SK-N-SH treated with all-trans-retinoic acid at 6 μM for 48 hours (cell line): Measurements from ENCODE around the gene BAX.

Experiments
- ARNTL ChIP-seq: fragments of 450-650 bp; formaldehyde crosslinking; IDR thresholded peaks from 2 replicates; pipeline ENCODE4 v1.5.0; 2020; ENCODE audit warnings: low read depth, mild to moderate bottlenecking, moderate library complexity, borderline replicate concordance
- BACH2 ChIP-seq: fragments of 250-450 bp; sonication (Bioruptor Pico); IDR thresholded peaks from 2 replicates; pipeline ENCODE4 v1.9.0; 2021; ENCODE audit warnings: mild to moderate bottlenecking, borderline replicate concordance
- ESRRG ChIP-seq: fragments of 250-450 bp; sonication (Bioruptor Pico); IDR thresholded peaks from 2 replicates; pipeline ENCODE4 v1.6.1; 2021; ENCODE audit warnings: mild to moderate bottlenecking
- GLIS3 ChIP-seq: fragments of 250-450 bp; sonication (Bioruptor Pico); IDR thresholded peaks from 2 replicates; pipeline ENCODE4 v1.5.0; 2020; ENCODE audit warnings: mild to moderate bottlenecking, moderate library complexity
- PATZ1 ChIP-seq: fragments of 250-450 bp; sonication (Bioruptor Pico); IDR thresholded peaks from 2 replicates; pipeline ENCODE4 v1.8.0; 2020; ENCODE audit warnings: mild to moderate bottlenecking, moderate library complexity, borderline replicate concordance
- RARB ChIP-seq: fragments of 250-450 bp; sonication (Bioruptor Pico); IDR thresholded peaks from 2 replicates; pipeline ENCODE4 v1.8.0; 2021; ENCODE audit warnings: mild to moderate bottlenecking, moderate library complexity
- TOX ChIP-seq: fragments of 250-450 bp; sonication (Bioruptor Pico); IDR thresholded peaks from 2 replicates; pipeline ENCODE4 v1.8.0; 2021; ENCODE audit warnings: mild to moderate bottlenecking, moderate library complexity, borderline replicate concordance
- ZC3H10 ChIP-seq: fragments of 250-450 bp; sonication (Bioruptor Pico); IDR thresholded peaks from 2 replicates; pipeline ENCODE4 v1.5.1; 2021; ENCODE audit warnings: mild to moderate bottlenecking, moderate library complexity
- ZFP3 ChIP-seq: fragments of 250-450 bp; sonication (Bioruptor Pico); IDR thresholded peaks from 2 replicates; pipeline ENCODE4 v1.5.0; 2020; ENCODE audit warnings: mild to moderate bottlenecking, moderate library complexity

- TF ChIP-seq ZFP3 (CRISPR knock-in tag) (no peak), ZC3H10 (CRISPR knock-in tag) (no peak), PATZ1 (CRISPR knock-in tag) (no peak), RARB (CRISPR knock-in tag) (no peak), GLIS3 (no peak), ARNTL (no peak), BACH2 (no peak), TOX (no peak), ESRRG (CRISPR knock-in tag) (no peak)
Measured at GRCh38 chr19:48970923-48971395, 16.3 kb downstream of the BAX start.
